Measurements from ENCODE around the gene CEP250. TPM values are rescaled to one million over a fixed set of nuclear protein-coding genes. Genes with fewer than 3 reads are reported as not detected.

The CEP250 gene
- total RNA-seq, 1 experiment from 2014 or later = 52.5 TPM

- ATAC-seq (no peak), DNase-seq (no peak)
- H3K79me2 ChIP-seq (ENCODE audit: low read length) = no peaks in the 10 kb centered on the region
- ChIA-PET POLR2A (ENCODE audit: unreplicated experiment) (no interaction called here), CTCF (no interaction called here)
- H2AFZ ChIP-seq (ENCODE audit: low read length) = no peak overlapping the region
- H4K20me1 ChIP-seq (ENCODE audit: low read length) = no peaks in the 10 kb centered on the region
- no peaks in the 10 kb centered on the region for H3K9me3 ChIP-seq (ENCODE audit: low read length)
- H3F3A ChIP-seq (ENCODE audit: low read length, unreplicated experiment) = no peaks in the 10 kb centered on the region
- no peaks in the 10 kb centered on the region for H3K27me3 ChIP-seq (ENCODE audit: low read length)
- intact Hi-C loops (cut with micrococcal nuclease) = no loop called here
- no peak overlapping the region for H3K9ac ChIP-seq (ENCODE audit: low read length)
- no peak for TF ChIP-seq CTCF (conservative IDR thresholded peaks at IDR 0.05; ENCODE audit: low read depth, low read length)
- TF ChIP-seq EZH2phosphoT487 (IDR thresholded peaks at IDR 0.05; ENCODE audit: borderline replicate concordance, low read length) = no peak
- no peak for TF ChIP-seq EZH2 (IDR thresholded peaks at IDR 0.05; ENCODE audit: low read length, unreplicated experiment)
- no peak overlapping the region for H3K4me3 ChIP-seq (ENCODE audit: low read length)
- no peaks in the 10 kb centered on the region for H3K4me1 ChIP-seq (ENCODE audit: insufficient read depth, low read length)
- H3K27ac ChIP-seq (ENCODE audit: low read length) = no peak overlapping the region
- no TSS peak for BruUV-seq (replicated peaks)
- no peaks in the 10 kb centered on the region for H3K9me2 ChIP-seq (replicated peaks; ENCODE audit: low read length)
- no peak overlapping the region for H3K4me2 ChIP-seq (ENCODE audit: low read length)
- H3K36me3 ChIP-seq (ENCODE audit: low read depth, low read length) = peaks cover 56% of the 10 kb centered on the region
These were observed 36.4 kb downstream of the CEP250 start for GRCh38 chr20:35491823-35492222.

- intact Hi-C loops (cut with micrococcal nuclease) = no loop called here
- Histone ChIP-seq H3K9me3 (ENCODE audit: low read length) (no peaks in the 10 kb centered on the region), H3K4me1 (ENCODE audit: insufficient read depth, low read length) (no peaks in the 10 kb centered on the region), H3K4me2 (ENCODE audit: low read length) (no peak overlapping the region), H3K9me2 (replicated peaks; ENCODE audit: low read length) (no peaks in the 10 kb centered on the region), H3K4me3 (ENCODE audit: low read length) (no peak overlapping the region), H3K36me3 (ENCODE audit: low read depth, low read length) (peaks cover 58% of the 10 kb centered on the region), H3K9ac (ENCODE audit: low read length) (no peak overlapping the region), H4K20me1 (ENCODE audit: low read length) (no peaks in the 10 kb centered on the region), H2AFZ (ENCODE audit: low read length) (no peak overlapping the region), H3F3A (ENCODE audit: low read length, unreplicated experiment) (no peaks in the 10 kb centered on the region), H3K27me3 (ENCODE audit: low read length) (no peaks in the 10 kb centered on the region), H3K79me2 (ENCODE audit: low read length) (no peaks in the 10 kb centered on the region), H3K27ac (ENCODE audit: low read length) (no peak overlapping the region)
- no peak for TF ChIP-seq CTCF (conservative IDR thresholded peaks at IDR 0.05; ENCODE audit: low read depth, low read length)
- TF ChIP-seq EZH2phosphoT487 (IDR thresholded peaks at IDR 0.05; ENCODE audit: borderline replicate concordance, low read length) = no peak
- TF ChIP-seq EZH2 (IDR thresholded peaks at IDR 0.05; ENCODE audit: low read length, unreplicated experiment) = no peak
- no peak for DNase-seq
- BruUV-seq (replicated peaks) = no TSS peak
- CTCF ChIA-PET = no interaction called here
- POLR2A ChIA-PET (ENCODE audit: unreplicated experiment) = no interaction called here
- ATAC-seq = no peak
These were observed 37.0 kb downstream of the CEP250 start for GRCh38 chr20:35492352-35492751.

DNA sequence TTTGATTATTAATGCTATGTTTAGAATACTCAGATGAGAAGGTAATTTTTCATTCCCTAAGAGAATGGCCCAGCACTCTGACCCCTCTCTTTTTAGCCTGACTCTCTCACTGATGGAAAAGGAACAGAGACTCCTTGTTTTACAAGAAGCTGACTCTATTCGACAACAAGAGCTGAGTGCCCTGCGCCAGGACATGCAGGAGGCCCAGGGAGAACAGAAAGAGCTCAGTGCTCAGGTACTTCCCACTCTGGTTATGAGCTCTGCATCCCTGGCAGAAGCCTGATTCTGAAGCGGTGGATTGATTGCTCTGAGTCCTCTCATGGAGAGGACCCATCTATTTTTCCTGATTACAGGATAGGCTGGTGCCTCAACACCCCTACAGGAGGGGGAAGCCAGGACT, 41.1 kb downstream of the CEP250 start:
- no peaks in the 10 kb centered on the region for H3K4me1 ChIP-seq (ENCODE audit: insufficient read depth, low read length)
- no peak for DNase-seq

More for the DNA sequence above, 41.1 kb downstream of the CEP250 start:
- no peak for TF ChIP-seq EZH2 (IDR thresholded peaks at IDR 0.05; ENCODE audit: low read length, unreplicated experiment)
- no peak for TF ChIP-seq CTCF (conservative IDR thresholded peaks at IDR 0.05; ENCODE audit: low read depth, low read length)
- no peak for TF ChIP-seq EZH2phosphoT487 (IDR thresholded peaks at IDR 0.05; ENCODE audit: borderline replicate concordance, low read length)
- Histone ChIP-seq H3K79me2 (ENCODE audit: low read length) (no peaks in the 10 kb centered on the region), H3K9ac (ENCODE audit: low read length) (no peak overlapping the region), H3F3A (ENCODE audit: low read length, unreplicated experiment) (no peaks in the 10 kb centered on the region), H3K9me3 (ENCODE audit: low read length) (no peaks in the 10 kb centered on the region), H3K27ac (ENCODE audit: low read length) (no peak overlapping the region), H3K36me3 (ENCODE audit: low read depth, low read length) (peaks cover 61% of the 10 kb centered on the region), H3K9me2 (replicated peaks; ENCODE audit: low read length) (no peaks in the 10 kb centered on the region), H4K20me1 (ENCODE audit: low read length) (no peaks in the 10 kb centered on the region), H3K4me3 (ENCODE audit: low read length) (no peak overlapping the region), H3K4me2 (ENCODE audit: low read length) (no peak overlapping the region), H3K27me3 (ENCODE audit: low read length) (no peaks in the 10 kb centered on the region), H2AFZ (ENCODE audit: low read length) (no peak overlapping the region)
- ATAC-seq = no peak
- BruUV-seq (replicated peaks) = no TSS peak
- POLR2A ChIA-PET (ENCODE audit: unreplicated experiment) = no interaction called here
- intact Hi-C loops (cut with micrococcal nuclease) = no loop called here
- CTCF ChIA-PET = no interaction called here
